Small intestine (tissue), 7 donors: Measurements from ENCODE around the gene GRIA4. TPM values are rescaled to one million over a fixed set of nuclear protein-coding genes. Genes with fewer than 3 reads are reported as not detected.

Source experiments
- DNase-seq, 2 donors: peaks; one replicate each; pipeline versions ENCODE4 v3.0.0 to v3.0.0-alpha.2; 2013
- FAIRE-seq: peaks from 2 replicates; lab custom pipeline; 2012; peaks lifted over from hg19 to GRCh38; lab: Jason Lieb, UNC
- H3K27ac ChIP-seq, 3 donors: one replicate each; pipeline ENCODE4 v1.5.1; 2013; ENCODE audit warnings: low read length in 2 of 3, mild to moderate bottlenecking in 2 of 3, control low read depth in 1 of 3, inconsistent platforms in 1 of 3, low read depth in 1 of 3, moderate library complexity in 1 of 3
- H3K27me3 ChIP-seq, 3 donors: one replicate each; pipeline ENCODE4 v1.6.1; 2013; ENCODE audit warnings: low read length in 3 of 3, inconsistent platforms in 1 of 3; ENCODE audit not compliant: control insufficient read depth in 3 of 3, insufficient read depth in 3 of 3
- H3K36me3 ChIP-seq, 3 donors: one replicate each; pipeline ENCODE4 v1.6.1; 2013; ENCODE audit warnings: low read length in 3 of 3, inconsistent platforms in 1 of 3, low read depth in 1 of 3, mild to moderate bottlenecking in 1 of 3, moderate library complexity in 1 of 3; ENCODE audit not compliant: control insufficient read depth in 3 of 3, insufficient read depth in 2 of 3
- H3K4me1 ChIP-seq, 3 donors: one replicate each; pipeline ENCODE4 v1.6.1; 2013; ENCODE audit warnings: low read length in 2 of 3, inconsistent platforms in 1 of 3, low read depth in 1 of 3, mild to moderate bottlenecking in 1 of 3, moderate library complexity in 1 of 3; ENCODE audit not compliant: control insufficient read depth in 3 of 3, insufficient read depth in 2 of 3
- H3K4me3 ChIP-seq, 3 donors: one replicate each; pipeline ENCODE4 v1.5.1; 2013; ENCODE audit warnings: low read length in 3 of 3, control low read depth in 1 of 3, inconsistent platforms in 1 of 3, low read depth in 1 of 3, mild to moderate bottlenecking in 1 of 3, moderate library complexity in 1 of 3
- H3K9me3 ChIP-seq, 2 donors: one replicate each; pipeline ENCODE4 v1.6.1; 2013; ENCODE audit warnings: low read depth in 1 of 2, low read length in 1 of 2; ENCODE audit not compliant: control insufficient read depth in 2 of 2, insufficient read depth in 1 of 2
- WGBS, 3 donors: extraction: QIAGEN DNeasy Blood & Tissue Kit; methylation state at CpG; one replicate each; pipeline ENCODE4 v1.1.7; 2013; 5-methylcytosine and 5-hydroxymethylcytosine counted together
- polyA plus RNA-seq, 4 donors: library from polyadenylated mRNA; stranded (reverse) in 3 of 4; unstranded in 1 of 4; fragments of 200-250 nt in 3 of 4; fragments of 120-200 nt in 1 of 4; gene quantifications; one replicate each; pipeline versions ENCODE4 v1.2.1 to v1.2.3, GENCODE V29; 2013
- donor health status: healthy with polysubstance abuse.
- donor health status: control.
- donor health status: control.
- donor health status: Bipolar disorder and iron deficiency.
- donor health status: healthy.

The GRIA4 gene
- polyA plus RNA-seq, 4 donors, result 0.34 to 22.9 TPM; not detected in 2

DNA sequence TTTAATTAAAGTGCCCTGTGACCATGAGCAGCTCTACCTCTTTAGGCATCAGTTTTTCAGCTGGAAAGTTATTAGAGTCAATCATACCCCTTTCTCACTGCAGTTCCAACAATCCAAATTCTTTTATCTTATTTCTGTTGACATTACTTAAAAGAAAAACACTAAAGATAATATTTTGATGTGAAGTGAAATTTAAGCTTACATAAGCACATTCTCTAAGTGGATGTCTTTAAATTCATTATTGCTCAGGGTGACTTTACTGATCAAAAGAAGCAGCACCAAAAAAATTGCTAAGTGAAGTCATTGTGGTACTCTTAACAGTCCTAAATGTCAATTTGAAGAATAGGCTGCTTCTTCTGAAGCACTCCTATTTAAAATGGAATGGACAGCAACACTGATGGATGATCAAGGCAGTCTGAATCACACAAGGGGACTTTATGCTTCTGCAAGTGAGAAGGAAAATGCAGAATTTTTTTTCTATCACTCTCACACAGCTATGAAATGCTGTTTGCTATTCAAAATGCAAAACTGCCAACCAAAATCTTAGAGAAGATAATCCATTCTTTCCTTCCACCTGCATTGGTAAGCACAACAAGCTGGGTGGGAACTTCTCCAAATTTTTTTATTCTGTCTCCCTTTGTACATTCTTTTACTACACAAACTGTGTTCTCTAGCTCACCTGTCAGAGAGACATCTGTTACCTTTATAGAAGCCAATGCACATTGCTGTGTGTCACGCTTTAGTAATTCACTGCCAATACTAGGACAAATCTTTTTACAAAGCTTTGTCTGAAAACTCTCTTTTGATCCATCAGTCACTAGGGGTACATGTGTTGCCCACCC lies 179.9 kb downstream of the GRIA4 start:
- WGBS, 3 donors, result 86 to 97% (median 93%) methylated on average over 1 of the region's 1 CpG
- no peaks in the 10 kb centered on the region for H3K9me3 ChIP-seq
- H3K4me3 ChIP-seq, result no peak overlapping the region
- DNase-seq (no peak), FAIRE-seq (no peak)
- H3K36me3 ChIP-seq, result no peaks in the 10 kb centered on the region
- H3K27ac ChIP-seq, result no peak overlapping the region
- no peaks in the 10 kb centered on the region for H3K4me1 ChIP-seq
- H3K27me3 ChIP-seq, result no peaks in the 10 kb centered on the region

- H3K27me3 ChIP-seq, result no peaks in the 10 kb centered on the region
- FAIRE-seq (no peak), DNase-seq (no peak)
- H3K4me1 ChIP-seq, result no peaks in the 10 kb centered on the region
- H3K9me3 ChIP-seq, result no peaks in the 10 kb centered on the region
- H3K27ac ChIP-seq, result no peak overlapping the region
- H3K4me3 ChIP-seq, result no peak overlapping the region
- no peaks in the 10 kb centered on the region for H3K36me3 ChIP-seq
- WGBS, 3 donors, result 48 to 66% (median 58%) methylated on average over 3 of the region's 3 CpGs
Observed at GRCh38 chr11:105790840-105791239, 181.0 kb downstream of the GRIA4 start.

- H3K27me3 ChIP-seq, result no peaks in the 10 kb centered on the region
- no peak overlapping the region for H3K27ac ChIP-seq
- H3K4me3 ChIP-seq, result no peak overlapping the region
- FAIRE-seq (no peak), DNase-seq (no peak)
- H3K4me1 ChIP-seq, result no peaks in the 10 kb centered on the region
- H3K36me3 ChIP-seq, result no peaks in the 10 kb centered on the region
- 68 to 77% (median 74%) methylated on average over 2 of the region's 2 CpGs for WGBS, 3 donors
- H3K9me3 ChIP-seq, result no peaks in the 10 kb centered on the region
Observed at GRCh38 chr11:105793092-105793491, 183.2 kb downstream of the GRIA4 start.

DNA sequence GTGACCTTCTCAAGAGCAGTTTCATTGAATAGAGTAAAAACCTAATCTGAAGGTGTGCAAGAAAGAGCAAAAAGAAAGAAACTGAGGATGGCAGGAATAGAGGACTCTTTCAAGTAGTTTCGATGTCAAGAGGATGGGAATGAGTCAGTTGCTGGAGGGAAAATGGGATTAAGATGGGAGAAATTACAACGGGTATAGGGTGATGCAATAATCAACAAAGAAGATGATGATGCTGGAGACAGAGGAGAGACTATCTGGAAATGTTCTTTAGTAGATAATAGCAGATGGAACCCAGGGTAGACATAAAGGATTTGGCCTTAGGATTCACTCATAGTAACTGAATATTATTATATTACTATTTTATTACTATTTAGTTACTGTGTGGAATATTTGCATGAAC lies 189.4 kb downstream of the GRIA4 start:
- H3K27me3 ChIP-seq, result no peaks in the 10 kb centered on the region
- FAIRE-seq, result no peak
- 76 to 84% (median 79%) methylated on average over 2 of the region's 2 CpGs for WGBS, 3 donors

DNA sequence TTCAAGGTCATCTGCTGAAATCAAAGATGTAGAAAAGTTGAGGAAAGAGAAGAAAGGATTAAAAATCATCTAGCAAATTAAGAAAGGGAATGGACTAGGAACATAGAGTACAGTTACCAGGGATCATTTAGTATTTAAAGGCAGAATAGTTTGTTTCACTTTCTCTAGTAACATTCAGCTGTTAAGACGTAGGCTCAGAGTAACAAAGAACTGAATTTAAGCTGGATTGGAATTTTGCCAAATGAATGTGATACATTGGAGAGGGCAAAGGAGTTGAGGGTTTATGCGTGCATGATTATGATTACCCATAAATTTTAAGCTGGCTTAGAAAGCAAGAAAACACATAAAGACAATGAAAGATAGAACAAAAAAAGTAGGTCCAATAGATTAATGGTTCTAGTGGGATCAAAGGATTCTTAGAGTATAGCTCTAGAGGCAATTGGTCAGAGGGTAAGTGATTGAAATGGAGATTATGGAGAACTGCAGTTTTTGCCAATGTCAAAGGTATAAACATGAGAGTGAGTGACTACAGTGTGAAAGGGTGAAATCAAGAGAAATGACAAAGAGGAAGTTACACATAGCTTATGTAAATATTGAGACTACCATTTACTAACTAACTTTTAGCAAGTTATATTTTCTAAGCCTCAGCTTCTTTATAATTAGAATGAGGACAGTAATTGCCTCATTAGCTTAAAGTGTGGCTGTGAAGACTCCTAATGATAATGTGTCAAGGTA lies 190.0 kb downstream of the GRIA4 start:
- DNase-seq (no peak), FAIRE-seq (no peak)
- no peak overlapping the region for H3K4me3 ChIP-seq
- no peaks in the 10 kb centered on the region for H3K9me3 ChIP-seq
- H3K4me1 ChIP-seq, result no peaks in the 10 kb centered on the region
- no peak overlapping the region for H3K27ac ChIP-seq
- H3K27me3 ChIP-seq, result no peaks in the 10 kb centered on the region
- H3K36me3 ChIP-seq, result no peaks in the 10 kb centered on the region
- 17 to 46% (median 34%) methylated on average over 2 of the region's 2 CpGs for WGBS, 3 donors

More for the DNA sequence above, 189.4 kb downstream of the GRIA4 start:
- Histone ChIP-seq H3K9me3 (no peaks in the 10 kb centered on the region), H3K4me3 (no peak overlapping the region), H3K27ac (no peak overlapping the region), H3K4me1 (no peaks in the 10 kb centered on the region), H3K36me3 (no peaks in the 10 kb centered on the region)
- DNase-seq, result no peak

GRCh38 chr11:105802390-105802789 lies 192.5 kb downstream of the GRIA4 start:
- FAIRE-seq (no peak), DNase-seq (no peak)
- Histone ChIP-seq H3K4me1 (no peaks in the 10 kb centered on the region), H3K27ac (no peak overlapping the region), H3K9me3 (no peaks in the 10 kb centered on the region), H3K36me3 (no peaks in the 10 kb centered on the region), H3K4me3 (no peak overlapping the region), H3K27me3 (no peaks in the 10 kb centered on the region)

- no peaks in the 10 kb centered on the region for H3K27me3 ChIP-seq
- H3K27ac ChIP-seq, result no peak overlapping the region
- DNase-seq (no peak), FAIRE-seq (no peak)
- no peaks in the 10 kb centered on the region for H3K36me3 ChIP-seq
- no peak overlapping the region for H3K4me3 ChIP-seq
- H3K9me3 ChIP-seq, result no peaks in the 10 kb centered on the region
- H3K4me1 ChIP-seq, result no peaks in the 10 kb centered on the region
- 69 to 76% (median 74%) methylated on average over 5 of the region's 5 CpGs for WGBS, 3 donors
Observed at GRCh38 chr11:105811242-105811641, 201.4 kb downstream of the GRIA4 start.

- Histone ChIP-seq H3K27me3 (no peaks in the 10 kb centered on the region), H3K9me3 (no peaks in the 10 kb centered on the region), H3K4me1 (no peaks in the 10 kb centered on the region), H3K4me3 (no peak overlapping the region), H3K36me3 (no peaks in the 10 kb centered on the region), H3K27ac (no peak overlapping the region)
- no peak for FAIRE-seq
- WGBS, 3 donors, result 46 to 56% (median 55%) methylated on average over 4 of the region's 4 CpGs
- DNase-seq, result peak in 1 of 2 donors; percentile 37
Observed at GRCh38 chr11:105821372-105821771, 211.5 kb downstream of the GRIA4 start.
